ENCODE results near the gene SPRTN.
A peak's percentile ranks its signal among the peaks of the same experiment; 100 is the strongest.
"Not testable (repeated sequence)": the region's sequence is repeated elsewhere in the genome, so short reads cannot be mapped to it uniquely, and the experiment has no call there.

Gene SPRTN

DNA sequence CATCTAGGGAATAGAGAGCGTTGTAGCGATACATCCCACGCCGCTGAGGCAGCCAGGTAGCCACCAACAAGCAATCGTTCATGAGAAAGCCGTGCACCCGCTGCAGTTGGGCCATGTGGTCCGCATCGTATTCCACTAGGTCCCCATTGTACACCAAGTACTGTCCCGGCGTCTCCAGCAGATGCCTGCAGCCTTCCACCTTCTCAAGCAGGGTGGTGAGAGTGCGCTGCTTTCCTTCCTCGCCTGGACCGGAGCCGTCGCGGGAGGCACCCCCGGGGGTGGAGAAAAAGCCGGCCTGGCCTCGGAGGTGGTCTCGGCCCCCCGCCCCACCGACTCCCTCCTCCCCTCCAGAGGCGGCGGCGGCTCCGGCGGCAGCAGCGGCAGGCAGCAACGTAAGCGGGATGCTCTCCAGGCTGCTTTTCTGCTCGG is 1.0 kb upstream of the SPRTN start:
- DNase-seq: no peak

DNA sequence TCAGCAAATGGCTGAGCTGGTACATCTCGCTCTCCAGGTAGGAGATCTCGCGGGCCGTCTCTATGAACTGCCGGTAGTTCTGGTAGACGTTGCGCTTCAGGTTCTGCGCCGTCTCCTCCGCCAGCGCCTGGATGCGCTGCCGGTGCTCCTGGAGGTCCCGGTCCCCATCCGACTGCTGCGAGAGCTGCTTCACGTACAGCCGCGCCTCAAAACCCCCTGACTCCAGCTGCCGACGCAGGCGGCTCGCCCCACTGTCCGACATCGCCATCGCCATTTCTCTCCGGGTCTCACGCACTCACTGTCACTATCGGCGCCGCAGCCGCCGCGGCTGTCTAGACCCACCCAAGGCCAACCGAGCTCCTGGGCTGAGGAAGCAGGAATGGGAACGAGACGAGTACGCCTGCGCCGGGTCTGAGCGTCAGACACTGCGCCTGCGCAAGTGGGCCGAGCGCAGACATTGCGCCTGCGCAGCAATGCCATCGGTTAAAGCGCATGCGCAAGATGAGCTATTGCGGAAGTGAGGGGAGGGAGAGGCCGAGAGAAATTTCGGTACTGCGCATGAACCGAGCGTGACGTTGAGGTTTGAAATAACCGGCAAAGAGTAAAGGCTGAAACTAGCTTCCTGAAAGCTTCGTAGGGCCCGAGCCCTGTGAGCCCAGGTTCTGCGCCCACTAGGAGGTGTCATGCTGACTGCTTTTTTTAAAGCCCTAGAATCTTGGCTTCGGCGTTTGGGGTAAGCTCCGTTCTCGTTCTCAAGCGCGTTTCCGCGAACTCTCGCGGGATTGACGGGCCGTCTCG is 422 bp upstream of the SPRTN start, which contains the start of gene EXOC8:
Gene EXOC8, minus strand, starts transcription at position 381 of the 798 bp plus-strand sequence. Its CDS starts 107 bp downstream, at position 274.
- DNase-seq: peak; percentile 76

- DNase-seq: no peak
Measured at GRCh38 chr1:231340328-231341013, 2.4 kb downstream of the SPRTN start.

DNA sequence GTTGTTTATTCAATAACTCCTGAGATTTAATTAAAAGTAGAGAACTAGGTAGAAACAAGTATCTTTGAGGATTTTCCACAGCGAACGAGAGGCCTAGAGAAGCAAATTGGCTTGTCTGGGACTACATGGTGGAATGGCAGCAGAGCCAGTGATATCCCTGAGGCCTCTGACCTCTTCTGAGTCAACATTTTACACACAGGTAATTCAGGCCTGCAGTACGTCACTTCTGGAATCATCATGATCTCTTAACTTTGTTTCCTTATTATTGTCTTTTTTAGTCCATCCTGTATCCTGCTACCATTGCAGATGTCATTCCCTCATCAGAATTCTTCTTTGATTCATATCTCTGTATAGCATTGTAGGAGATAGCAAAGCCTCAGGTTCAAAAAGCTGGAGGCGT is 9.9 kb downstream of the SPRTN start:
- DNase-seq: no peak

DNA sequence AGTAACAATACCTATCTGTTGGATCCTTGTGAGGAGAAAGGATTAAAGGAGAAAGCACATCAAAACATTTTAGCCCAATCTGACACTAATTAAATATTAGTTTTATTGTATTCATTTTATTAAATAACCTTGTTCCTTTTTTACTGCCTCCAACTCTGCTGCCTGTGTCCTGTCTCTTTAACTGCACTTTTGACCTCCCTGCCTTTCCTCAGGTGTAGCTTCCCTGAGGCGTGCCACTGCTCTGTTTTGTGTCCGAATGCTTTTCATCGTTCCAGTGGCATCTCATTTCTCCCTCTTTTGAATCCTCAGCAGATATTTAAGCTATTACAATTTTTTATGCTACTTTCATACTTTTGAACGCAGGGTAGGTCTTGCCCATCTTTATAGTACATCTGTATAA is 10.3 kb downstream of the SPRTN start:
- no peak for DNase-seq

DNA sequence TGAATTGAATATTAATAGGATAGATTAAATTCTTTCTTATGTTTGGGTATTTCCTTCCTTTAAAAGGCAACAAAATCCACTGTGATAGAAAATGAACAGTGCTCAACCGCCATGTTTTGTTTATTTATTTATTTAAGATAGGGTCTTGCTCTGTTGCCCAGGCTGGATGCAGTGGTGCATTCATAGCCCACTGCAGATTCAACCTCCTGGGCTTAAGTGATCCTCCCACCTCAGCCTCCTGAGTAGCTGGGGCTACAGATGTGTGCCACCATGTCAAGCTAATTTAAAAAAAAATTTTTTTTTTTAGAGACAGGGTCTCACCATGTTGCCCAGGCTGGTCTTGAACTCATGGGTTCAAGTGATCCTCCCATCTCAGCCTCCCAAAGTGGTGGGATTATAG is 10.8 kb downstream of the SPRTN start:
- not testable (repeated sequence) for DNase-seq

DNA sequence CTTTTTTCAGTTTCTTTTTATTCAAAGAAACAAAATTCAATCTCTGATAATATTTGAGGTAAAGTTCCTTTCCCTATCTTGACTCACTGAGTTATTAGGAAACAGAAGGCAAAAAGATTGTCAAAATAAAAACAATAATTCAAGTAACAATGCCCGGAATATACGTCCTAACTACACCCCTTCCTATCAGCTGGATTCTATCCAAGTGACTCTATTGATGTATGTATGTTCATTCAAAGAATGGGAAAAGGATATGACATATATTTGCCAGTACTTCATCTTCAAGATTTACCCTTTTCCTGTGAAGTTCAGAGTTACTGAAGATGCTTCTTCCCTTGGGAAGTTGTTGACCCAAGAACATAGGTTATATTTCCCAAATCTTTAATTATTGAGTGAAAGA is 13.7 kb downstream of the SPRTN start:
- DNase-seq: no peak

- no peak for DNase-seq
Measured at GRCh38 chr1:231353086-231353485, 15.0 kb downstream of the SPRTN start.

DNA sequence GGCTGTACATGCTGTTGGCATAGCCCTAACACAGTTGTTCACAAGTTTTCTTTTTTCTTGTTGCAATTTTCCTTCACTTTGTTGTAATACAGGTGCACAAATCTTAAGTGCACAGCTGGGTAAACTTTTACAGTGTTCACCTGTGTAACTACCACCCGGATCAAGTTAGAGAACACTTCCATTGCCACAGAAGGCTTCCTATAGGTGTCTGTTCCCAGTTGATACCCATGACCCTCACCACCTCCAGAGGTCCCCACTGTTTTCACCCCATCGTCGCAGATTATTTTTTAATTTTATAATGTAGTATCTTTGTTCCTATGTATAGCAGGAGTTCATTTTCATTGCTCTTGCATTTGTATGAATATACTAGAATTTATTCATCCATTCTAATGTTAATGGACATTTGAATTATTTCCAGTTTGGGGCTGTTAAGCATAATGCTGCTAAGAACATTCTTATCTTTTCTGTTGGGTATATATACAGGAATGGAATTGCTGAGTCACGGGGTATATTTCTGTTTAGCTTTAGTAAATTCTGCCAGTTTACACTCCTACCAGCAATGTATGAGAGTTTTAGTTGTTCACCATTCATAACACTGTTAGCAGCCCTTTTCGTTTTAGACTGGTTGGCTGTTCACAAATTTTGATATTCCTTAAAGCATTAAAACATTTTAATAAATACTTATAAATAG is 16.4 kb downstream of the SPRTN start:
- DNase-seq: no peak

- DNase-seq: no peak
Measured at GRCh38 chr1:231355171-231355570, 17.1 kb downstream of the SPRTN start.

DNA sequence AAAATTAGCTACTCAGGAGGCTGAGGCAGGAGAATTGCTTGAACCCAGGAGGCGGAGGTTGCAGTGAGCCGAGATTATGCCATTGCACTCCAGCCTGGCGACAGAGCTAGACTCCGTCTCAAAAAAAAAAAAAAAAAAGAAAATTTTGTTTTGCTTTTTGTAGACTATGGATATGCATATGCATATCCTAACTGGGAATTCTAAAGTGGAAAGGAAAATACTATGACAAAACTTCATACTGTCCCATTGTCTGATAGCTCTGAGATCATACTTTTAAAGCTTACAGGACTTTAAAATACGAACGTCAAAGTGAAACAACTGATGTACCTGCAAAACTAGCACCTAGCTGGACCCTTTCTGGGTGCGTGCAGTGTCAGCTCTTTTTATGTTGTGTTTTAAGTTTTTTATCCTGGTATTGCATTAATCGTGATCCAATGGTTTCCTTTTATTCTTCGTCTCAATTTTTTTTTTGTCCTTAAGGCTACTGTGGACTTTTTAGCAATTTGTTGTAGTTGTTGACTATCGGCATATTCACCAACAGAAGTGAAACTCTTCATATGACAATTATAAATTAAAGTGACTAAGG is 19.2 kb downstream of the SPRTN start:
- DNase-seq: no peak

GRCh38 chr1:231357831-231358354 is 19.8 kb downstream of the SPRTN start:
- no peak for DNase-seq

- DNase-seq: no peak
Measured at GRCh38 chr1:231359113-231359512, 21.0 kb downstream of the SPRTN start.

DNA sequence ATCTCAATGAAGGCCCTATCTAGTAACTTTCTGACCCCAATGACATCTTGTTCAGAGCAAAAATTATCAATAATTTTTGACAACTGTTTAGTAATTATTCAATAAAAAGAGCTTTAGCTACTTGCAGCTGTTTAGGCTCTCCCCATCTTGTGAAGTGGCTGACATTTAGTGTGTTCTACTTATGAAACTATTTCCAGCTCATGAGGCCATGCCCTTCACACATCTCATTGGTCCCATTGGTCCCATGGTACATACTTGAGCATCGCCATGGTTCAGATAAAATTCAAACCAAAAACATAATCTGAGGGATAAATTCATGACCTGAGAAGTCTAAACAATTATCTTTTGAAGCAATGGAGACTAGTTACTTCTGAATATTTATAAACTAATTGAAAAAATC is 24.2 kb downstream of the SPRTN start:
- no peak for DNase-seq

- DNase-seq: no peak
Measured at GRCh38 chr1:231363624-231364023, 25.5 kb downstream of the SPRTN start.

DNA sequence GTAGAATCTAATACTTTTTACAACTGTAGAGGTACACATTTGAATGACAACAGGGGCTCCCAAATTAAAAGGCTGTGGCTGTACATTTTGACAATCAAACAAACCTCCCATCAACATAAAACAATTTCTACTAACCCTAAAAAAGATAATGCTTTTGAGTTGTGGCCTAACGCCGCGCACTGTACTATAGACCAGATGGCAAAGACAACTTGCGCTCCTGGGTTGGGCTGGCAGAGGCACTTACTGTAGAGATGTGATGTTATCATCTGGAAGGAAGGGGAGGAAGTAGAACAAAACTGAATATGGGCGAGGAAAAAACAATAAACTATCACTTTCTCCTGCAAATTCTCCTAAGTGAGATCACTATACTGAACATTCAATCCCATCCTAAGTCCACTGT is 26.1 kb downstream of the SPRTN start:
- DNase-seq: no peak

DNA sequence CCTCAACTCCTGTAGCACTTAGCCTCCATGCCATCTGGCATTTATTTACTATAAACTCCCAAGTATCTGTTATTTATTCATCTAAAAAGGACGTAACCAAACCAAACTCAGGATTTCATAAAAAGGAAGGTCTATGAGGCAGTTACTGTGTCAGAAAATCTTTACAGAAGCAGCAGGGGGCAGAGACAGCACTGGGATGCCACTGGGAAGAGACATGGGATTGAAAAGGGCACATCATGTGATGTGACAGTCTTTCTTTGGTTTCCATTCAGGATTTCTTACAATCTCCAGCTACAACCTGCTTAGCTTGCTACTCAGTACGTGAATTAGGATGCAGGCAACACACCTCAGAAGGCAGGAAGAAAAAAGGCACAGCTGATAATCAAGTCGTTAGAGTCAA is 31.2 kb downstream of the SPRTN start:
- DNase-seq: no peak

GRCh38 chr1:231372501-231372900 is 34.4 kb downstream of the SPRTN start:
- DNase-seq: no peak

GRCh38 chr1:231374394-231374793 is 36.3 kb downstream of the SPRTN start:
- no peak for DNase-seq

DNA sequence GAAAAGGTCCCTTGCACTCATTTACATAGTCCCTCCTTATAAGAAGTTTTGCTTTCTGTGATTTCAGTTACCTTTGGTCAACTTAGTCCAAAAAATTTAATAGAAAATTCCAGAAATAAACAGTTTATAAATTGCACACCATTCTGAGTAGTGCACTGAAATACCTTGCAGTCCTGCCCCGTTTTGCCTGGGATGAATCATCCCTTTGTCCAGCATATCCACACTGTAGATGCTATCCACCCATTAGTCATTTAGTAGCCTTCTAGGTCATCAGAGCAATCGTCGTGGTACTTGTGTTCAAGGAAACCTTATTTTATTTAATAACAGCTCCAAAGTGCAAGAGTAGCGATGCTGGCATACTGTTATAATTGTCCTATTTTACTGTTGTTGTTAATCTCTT is 38.0 kb downstream of the SPRTN start:
- no peak for DNase-seq

DNA sequence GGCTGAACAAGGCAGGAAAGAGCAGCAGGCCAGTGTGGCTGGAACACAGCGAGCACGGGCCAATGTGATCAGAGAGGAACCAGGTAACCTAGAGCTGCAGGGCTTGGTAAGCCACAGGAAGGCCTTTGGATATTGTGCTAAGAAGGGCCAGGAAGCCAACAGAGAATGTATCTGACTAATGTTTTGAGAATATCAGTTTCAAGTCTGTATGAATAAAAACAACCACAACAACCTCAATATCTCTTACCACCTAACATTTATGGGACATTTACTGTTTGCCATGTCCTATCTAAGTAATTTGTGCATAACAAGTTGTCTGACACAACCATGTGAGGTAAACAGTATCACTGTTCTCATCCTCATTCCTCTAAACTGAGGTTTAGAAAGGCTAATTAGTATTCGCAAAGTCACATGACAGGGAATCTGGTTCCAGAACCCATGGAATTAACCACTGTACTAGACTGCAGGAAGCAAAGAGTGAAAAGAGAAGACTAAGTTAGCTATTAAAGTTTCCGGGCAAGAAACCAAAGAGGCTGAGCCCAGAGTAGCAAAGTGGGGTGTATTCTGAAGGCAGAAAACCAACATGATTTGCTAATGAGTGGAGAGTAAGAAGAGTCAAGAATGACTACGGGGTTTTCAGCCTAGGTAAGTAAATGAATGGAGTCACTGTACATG is 38.9 kb downstream of the SPRTN start:
- no peak for DNase-seq

DNA sequence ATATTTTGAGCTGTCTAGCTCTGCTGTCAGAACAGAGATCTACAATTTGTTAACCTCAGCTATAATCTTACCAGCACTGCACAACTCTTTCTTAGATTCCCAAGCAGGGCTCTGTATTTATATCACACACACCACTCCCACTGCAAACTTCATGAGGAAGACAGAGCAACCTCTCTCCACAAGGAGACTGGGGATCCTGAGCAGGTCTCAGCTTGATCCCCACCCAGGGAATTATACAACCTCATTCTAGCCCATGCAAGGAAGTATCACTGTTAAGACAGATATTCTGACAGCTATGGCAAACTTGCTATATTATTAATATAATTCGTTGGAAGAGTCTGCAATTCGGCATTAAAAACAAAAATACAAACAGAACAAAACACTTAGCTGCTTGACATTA is 43.6 kb downstream of the SPRTN start:
- no peak for DNase-seq

GRCh38 chr1:231382426-231382825 is 44.3 kb downstream of the SPRTN start:
- no peak for DNase-seq

Measured in NCI-H510A (cell line).